Testis (tissue), 3 donors: Measurements from ENCODE around the gene ANKRD33. TPM values are rescaled to one million over a fixed set of nuclear protein-coding genes. Genes with fewer than 3 reads are reported as not detected.

Experiments used
- DNase-seq: peaks from one replicate; pipeline ENCODE4 v3.0.0-alpha.2; 2019
- H3K27ac ChIP-seq, 2 donors: fragments of 200-600 bp; sonication (generic); one replicate each; pipeline ENCODE4 v1.5.1; 2019
- H3K27me3 ChIP-seq: fragments of 200-600 bp; sonication (generic); one replicate; pipeline ENCODE4 v1.5.1; 2019
- H3K36me3 ChIP-seq: fragments of 200-600 bp; sonication (generic); one replicate; pipeline ENCODE4 v1.5.1; 2017; ENCODE audit warnings: low read depth; ENCODE audit errors: missing control alignments
- H3K4me1 ChIP-seq: fragments of 200-600 bp; sonication (generic); one replicate; pipeline ENCODE4 v1.5.1; 2019
- H3K4me3 ChIP-seq, 2 donors: fragments of 200-600 bp; sonication (generic); one replicate each; pipeline ENCODE4 v1.5.1; 2017 to 2019
- H3K9me3 ChIP-seq: fragments of 200-600 bp; sonication (generic); one replicate; pipeline ENCODE4 v1.5.1; 2017
- POLR2A ChIP-seq: fragments of 450-650 bp; IDR thresholded peaks from one replicate; pipeline ENCODE4 v1.6.1; 2017; ENCODE audit warnings: antibody characterized with exemption, mild to moderate bottlenecking, moderate library complexity
- WGBS, 2 donors: methylation state at CpG; one replicate each; pipeline ENCODE4 v1.1.5; 2018; 5-methylcytosine and 5-hydroxymethylcytosine counted together
- intact Hi-C: fragments of 100-400 bp; cut with DNase I; formaldehyde crosslinking; loops from one replicate; pipeline ENCODE4 v1.15.1; 2023; ENCODE audit warnings: low total_unique reads
- polyA plus RNA-seq: library from polyadenylated mRNA; stranded (reverse); fragments of 350-450 nt; fragmentation: Illumina TruSeq; extraction: RNeasy Lipid Tissue Mini Kit (QIAGEN cat#74804); gene quantifications from one replicate; pipeline ENCODE4 v1.2.3, GENCODE V29; 2014; ENCODE audit warnings: low read depth, low replicate concordance; ENCODE audit not compliant: insufficient read depth
- total RNA-seq, 2 donors: library from RNA; depleted of rRNA; stranded (reverse); fragments of >200 nt; gene quantifications; one replicate each; pipeline ENCODE4 v1.2.3, GENCODE V29; 2016
- TF ChIP-seq, protein P1 (sequence below), 3 experiments: fragments of 450-650 bp in 2 of 3; fragments of 200-600 bp in 1 of 3; sonication (generic) in 1 of 3; IDR thresholded peaks; one replicate each; pipeline ENCODE4 v1.5.1; 2016 to 2019; ENCODE audit warnings: antibody characterized with exemption in 3 of 3, mild to moderate bottlenecking in 2 of 3, moderate library complexity in 1 of 3

Gene ANKRD33
- total and polyA plus RNA-seq, 3 donors from 2014 or later, result 0.25 to 0.68 TPM; not detected in 1

DNA sequence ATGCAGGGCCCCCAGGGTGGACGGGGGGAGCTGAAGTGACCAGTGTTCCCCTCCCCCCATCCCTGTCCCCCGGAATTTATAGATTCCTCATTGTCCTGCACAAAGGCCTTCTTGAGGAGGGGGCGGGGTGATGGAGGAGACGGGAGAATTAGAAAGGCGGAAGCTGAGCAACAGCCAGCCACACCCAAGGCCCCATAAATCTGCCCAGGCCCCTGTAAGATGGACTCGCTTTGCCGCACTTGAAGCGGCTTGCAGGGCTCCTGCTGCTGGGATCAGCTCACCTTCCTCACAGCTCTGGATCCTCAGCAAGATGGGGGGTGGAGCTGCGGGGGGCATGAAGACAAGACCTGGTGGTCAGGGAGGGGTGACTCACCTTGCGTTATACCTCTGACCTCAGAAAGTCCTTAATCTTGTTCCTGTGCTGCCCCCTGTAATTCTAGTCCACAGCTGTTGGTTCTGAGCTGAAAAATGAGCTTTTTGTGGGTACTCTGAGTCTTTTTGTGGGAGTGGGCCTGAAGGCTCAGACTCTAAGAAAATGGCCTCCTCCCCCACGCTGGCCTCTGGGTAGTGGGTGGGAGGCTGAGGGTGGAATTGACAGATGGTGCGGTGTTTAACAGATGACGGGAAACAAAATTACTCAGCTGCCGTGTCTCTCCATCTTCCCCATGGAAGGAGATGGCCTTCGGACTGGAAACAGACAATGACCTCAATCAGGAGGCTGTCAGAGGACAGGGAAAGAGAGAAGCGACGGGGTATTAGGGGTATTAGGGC, 15.8 kb upstream of the ANKRD33 start:
- TF ChIP-seq POLR2A, result no peak
- TF ChIP-seq, protein P1, sequence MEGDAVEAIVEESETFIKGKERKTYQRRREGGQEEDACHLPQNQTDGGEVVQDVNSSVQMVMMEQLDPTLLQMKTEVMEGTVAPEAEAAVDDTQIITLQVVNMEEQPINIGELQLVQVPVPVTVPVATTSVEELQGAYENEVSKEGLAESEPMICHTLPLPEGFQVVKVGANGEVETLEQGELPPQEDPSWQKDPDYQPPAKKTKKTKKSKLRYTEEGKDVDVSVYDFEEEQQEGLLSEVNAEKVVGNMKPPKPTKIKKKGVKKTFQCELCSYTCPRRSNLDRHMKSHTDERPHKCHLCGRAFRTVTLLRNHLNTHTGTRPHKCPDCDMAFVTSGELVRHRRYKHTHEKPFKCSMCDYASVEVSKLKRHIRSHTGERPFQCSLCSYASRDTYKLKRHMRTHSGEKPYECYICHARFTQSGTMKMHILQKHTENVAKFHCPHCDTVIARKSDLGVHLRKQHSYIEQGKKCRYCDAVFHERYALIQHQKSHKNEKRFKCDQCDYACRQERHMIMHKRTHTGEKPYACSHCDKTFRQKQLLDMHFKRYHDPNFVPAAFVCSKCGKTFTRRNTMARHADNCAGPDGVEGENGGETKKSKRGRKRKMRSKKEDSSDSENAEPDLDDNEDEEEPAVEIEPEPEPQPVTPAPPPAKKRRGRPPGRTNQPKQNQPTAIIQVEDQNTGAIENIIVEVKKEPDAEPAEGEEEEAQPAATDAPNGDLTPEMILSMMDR (IDR thresholded peaks at IDR 0.05), result no peak
- no peak for DNase-seq
- WGBS, 2 donors, result 81 to 83% methylated on average over 16 to 17 of the region's 17 CpGs
- Histone ChIP-seq H3K4me3 (no peak overlapping the region), H3K4me1 (peaks cover 5% of the 10 kb centered on the region), H3K27me3 (no peaks in the 10 kb centered on the region), H3K9me3 (no peaks in the 10 kb centered on the region), H3K27ac (no peak overlapping the region), H3K36me3 (no peaks in the 10 kb centered on the region)
- intact Hi-C loops, result loop anchor here (10.0 kb wide), 1 partner anchor 187 kb away; no protein-coding TSS in a partner anchor

DNA sequence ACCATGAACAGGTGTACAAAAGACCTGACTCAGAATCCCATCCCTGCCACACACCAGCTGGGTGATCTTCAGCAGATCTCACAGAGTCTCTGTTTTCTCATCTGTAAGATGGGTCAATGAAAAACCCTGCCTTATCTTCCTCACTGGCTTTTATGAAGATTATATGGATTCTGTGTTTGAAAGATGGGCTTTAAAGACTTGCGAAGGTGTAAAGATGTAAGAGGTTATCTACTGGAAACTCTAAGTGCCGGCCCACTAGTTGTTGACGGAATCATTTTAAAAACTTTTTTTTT, 15.3 kb upstream of the ANKRD33 start:
- H3K27me3 ChIP-seq, result no peaks in the 10 kb centered on the region

DNA sequence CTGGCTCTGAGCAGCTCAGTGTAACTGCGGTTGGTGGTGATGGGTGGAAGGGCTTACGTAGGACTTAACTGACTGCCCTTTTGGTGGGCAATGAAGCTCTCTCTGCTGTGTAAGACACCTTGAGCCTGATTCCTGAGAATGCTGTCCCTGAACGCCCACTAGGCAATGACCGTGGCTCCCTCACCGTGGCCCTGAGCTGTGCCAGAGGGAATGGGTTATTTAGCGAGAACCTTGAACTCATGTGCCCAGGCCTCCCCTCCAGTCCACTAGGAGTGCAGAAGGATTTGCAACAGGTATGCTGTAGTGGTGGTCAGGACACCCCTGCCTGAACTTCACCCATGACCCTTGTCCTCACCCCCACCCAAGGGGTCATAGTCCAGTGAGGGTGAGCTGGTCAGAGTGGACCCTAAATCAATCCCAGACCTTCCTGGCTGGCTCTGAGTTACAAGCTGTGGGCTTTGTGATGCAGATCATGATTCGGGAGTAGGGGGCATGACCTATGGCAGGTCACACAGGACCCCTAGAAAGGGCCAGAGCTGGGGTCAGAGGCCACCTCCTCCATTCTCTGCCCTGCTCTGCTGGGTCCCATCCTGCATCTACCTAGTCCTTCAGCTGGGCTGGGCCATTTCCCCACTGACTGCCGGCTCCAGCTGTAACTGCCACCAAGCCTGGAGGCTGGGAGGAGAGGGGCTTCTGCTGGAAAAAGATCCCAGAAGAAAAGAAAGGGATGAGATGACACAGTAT, 14.5 kb upstream of the ANKRD33 start:
- no peaks in the 10 kb centered on the region for H3K27me3 ChIP-seq
- 74 to 87% methylated on average over 6 to 8 of the region's 8 CpGs for WGBS, 2 donors
- TF ChIP-seq, protein P1 (IDR thresholded peaks at IDR 0.05), result no peak
- TF ChIP-seq POLR2A, result no peak
- no peak overlapping the region for H3K4me3 ChIP-seq
- no peak for DNase-seq
- H3K4me1 ChIP-seq, result peaks cover 4% of the 10 kb centered on the region
- intact Hi-C loops, result loop anchor here (10.0 kb wide), 1 partner anchor 189 kb away; no protein-coding TSS in a partner anchor
- H3K36me3 ChIP-seq, result no peaks in the 10 kb centered on the region
- H3K9me3 ChIP-seq, result no peaks in the 10 kb centered on the region
- no peak overlapping the region for H3K27ac ChIP-seq

More for the DNA sequence above, 15.3 kb upstream of the ANKRD33 start:
- Histone ChIP-seq H3K27ac (no peak overlapping the region), H3K4me1 (peaks cover 5% of the 10 kb centered on the region), H3K9me3 (no peaks in the 10 kb centered on the region), H3K4me3 (no peak overlapping the region), H3K36me3 (no peaks in the 10 kb centered on the region)
- DNase-seq, result no peak
- TF ChIP-seq, protein P1 (IDR thresholded peaks at IDR 0.05), result no peak
- no peak for TF ChIP-seq POLR2A
- intact Hi-C loops, result loop anchor here (10.0 kb wide), 1 partner anchor 188 kb away; no protein-coding TSS in a partner anchor
- 91 to 94% methylated on average over 3 of the region's 3 CpGs for whole genome bisulfite sequencing, 2 donors

DNA sequence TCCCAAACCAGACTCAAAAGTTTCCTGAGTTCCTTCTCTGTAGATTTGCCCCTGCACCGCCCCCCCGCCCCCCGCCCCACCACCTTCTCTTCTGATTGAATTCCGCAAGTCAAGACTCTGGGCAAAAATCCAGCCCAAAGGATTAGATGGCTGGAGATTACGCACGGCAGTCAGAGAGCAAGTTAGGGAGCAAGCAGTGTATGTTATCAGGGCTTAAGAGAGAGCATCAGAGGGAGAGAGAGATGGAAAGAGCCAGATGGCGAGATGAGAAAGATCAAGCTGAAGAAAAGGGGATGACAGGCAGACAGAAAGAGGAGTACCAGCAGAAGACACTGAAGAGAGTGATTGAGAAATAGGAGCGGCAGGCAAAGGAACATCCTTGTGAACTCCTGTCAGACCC, 13.9 kb upstream of the ANKRD33 start:
- H3K27ac ChIP-seq, result no peak overlapping the region
- no peaks in the 10 kb centered on the region for H3K4me1 ChIP-seq
- intact Hi-C loops, result loop anchor here (10.0 kb wide), 1 partner anchor 189 kb away; no protein-coding TSS in a partner anchor
- no peaks in the 10 kb centered on the region for H3K27me3 ChIP-seq
- DNase-seq, result no peak
- no peak overlapping the region for H3K4me3 ChIP-seq
- 78 to 80% methylated on average over 8 of the region's 8 CpGs for WGBS, 2 donors
- no peaks in the 10 kb centered on the region for H3K9me3 ChIP-seq
- no peaks in the 10 kb centered on the region for H3K36me3 ChIP-seq
- TF ChIP-seq, protein P1 (IDR thresholded peaks at IDR 0.05), result no peak
- no peak for TF ChIP-seq POLR2A
